OCI-LY3 (cell line): ENCODE measurements around the gene MED26.

Experiments used
- H2AFZ ChIP-seq: fragments of 200-600, 300-600 bp; shearing (Covaris generic); 2 replicates; pipeline ENCODE4 v1.6.0; 2014; ENCODE audit warnings: antibody characterized with exemption, low read depth, low read length
- H3K27ac ChIP-seq: fragments of 200-600, 300-600 bp; sonication (generic); 2 replicates; pipeline ENCODE4 v1.5.1; 2014; ENCODE audit warnings: mild to moderate bottlenecking, low read length, moderate library complexity, mixed read lengths
- H3K27me3 ChIP-seq: fragments of 200-600, 300-600 bp; sonication (generic); 2 replicates; pipeline ENCODE4 v1.6.1; 2014; ENCODE audit warnings: low read depth, low read length, mixed read lengths
- H3K36me3 ChIP-seq: fragments of 200-600, 300-600 bp; sonication (generic); replicated peaks from 2 replicates; pipeline ENCODE3; 2014; ENCODE audit warnings: low read depth, low read length, mixed read lengths
- H3K4me1 ChIP-seq: fragments of 300-600, 200-600 bp; sonication (generic); 2 replicates; pipeline ENCODE4 v1.6.1; 2014; ENCODE audit warnings: low read length, mixed read lengths
- H3K4me2 ChIP-seq: fragments of 200-600, 300-600 bp; sonication (generic); 2 replicates; pipeline ENCODE4 v1.6.1; 2014; ENCODE audit warnings: low read length, mixed read lengths
- H3K4me3 ChIP-seq: fragments of 300-600, 200-600 bp; sonication (generic); 2 replicates; pipeline ENCODE4 v1.5.1; 2014; ENCODE audit warnings: antibody characterized with exemption, mild to moderate bottlenecking, low read length, moderate library complexity
- H3K79me2 ChIP-seq: fragments of 300-600, 200-600 bp; shearing (Covaris generic); 2 replicates; pipeline ENCODE4 v1.6.1; 2014; ENCODE audit warnings: mild to moderate bottlenecking, low read length, mixed read lengths
- H3K9ac ChIP-seq: fragments of 300-600, 200-600 bp; shearing (Covaris generic); 2 replicates; pipeline ENCODE4 v1.6.0; 2014; ENCODE audit warnings: mild to moderate bottlenecking, low read length, moderate library complexity
- H3K9me3 ChIP-seq: fragments of 200-600, 300-600 bp; shearing (Covaris generic); 2 replicates; pipeline ENCODE4 v1.6.1; 2014; ENCODE audit warnings: low read length, mixed read lengths; ENCODE audit not compliant: insufficient read depth
- H4K20me1 ChIP-seq: fragments of 200-600, 300-600 bp; sonication (generic); 2 replicates; pipeline ENCODE4 v1.6.1; 2016; ENCODE audit warnings: low read length, mixed read lengths; ENCODE audit not compliant: insufficient read depth
- EZH2phosphoT487 ChIP-seq: fragments of 200-600 bp; shearing (Covaris generic); IDR thresholded peaks from 2 replicates; pipeline ENCODE4 v1.6.1; 2018; ENCODE audit warnings: antibody characterized with exemption, mixed run types, low read depth
- TF ChIP-seq, protein P1 (sequence below): fragments of 200-600, 300-600 bp; sonication (generic); IDR thresholded peaks from 2 replicates; pipeline ENCODE4 v1.5.1; 2014; ENCODE audit warnings: antibody characterized with exemption, low read length, low read depth

Gene MED26

DNA sequence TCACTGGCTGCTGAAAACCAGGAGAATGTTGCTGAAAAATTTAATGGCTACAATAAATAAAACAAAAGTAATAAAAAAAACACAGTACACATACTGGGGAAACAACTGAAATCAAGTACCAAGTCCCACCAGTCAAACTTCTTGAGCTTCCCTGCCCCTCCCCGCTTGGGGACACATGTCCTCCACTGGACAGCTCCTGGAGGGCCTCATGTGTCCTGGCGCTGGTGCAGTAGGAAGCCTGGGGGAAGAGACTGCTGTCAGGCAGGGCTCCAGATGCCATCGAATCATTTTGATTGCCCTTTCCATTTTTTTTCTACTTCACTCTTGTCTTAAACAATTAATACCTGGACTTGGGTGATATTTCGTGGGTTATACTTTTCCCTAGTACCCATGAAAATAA, 29.2 kb downstream of the MED26 start:
- no peaks in the 10 kb centered on the region for H3K9me3 ChIP-seq
- no peak overlapping the region for H3K27ac ChIP-seq
- H3K27me3 ChIP-seq = no peaks in the 10 kb centered on the region
- H3K4me2 ChIP-seq = no peak overlapping the region
- no peak overlapping the region for H3K4me3 ChIP-seq
- H4K20me1 ChIP-seq = peaks cover 96% of the 10 kb centered on the region
- H2AFZ ChIP-seq = no peak overlapping the region
- H3K9ac ChIP-seq = no peak overlapping the region
- TF ChIP-seq, protein P1, sequence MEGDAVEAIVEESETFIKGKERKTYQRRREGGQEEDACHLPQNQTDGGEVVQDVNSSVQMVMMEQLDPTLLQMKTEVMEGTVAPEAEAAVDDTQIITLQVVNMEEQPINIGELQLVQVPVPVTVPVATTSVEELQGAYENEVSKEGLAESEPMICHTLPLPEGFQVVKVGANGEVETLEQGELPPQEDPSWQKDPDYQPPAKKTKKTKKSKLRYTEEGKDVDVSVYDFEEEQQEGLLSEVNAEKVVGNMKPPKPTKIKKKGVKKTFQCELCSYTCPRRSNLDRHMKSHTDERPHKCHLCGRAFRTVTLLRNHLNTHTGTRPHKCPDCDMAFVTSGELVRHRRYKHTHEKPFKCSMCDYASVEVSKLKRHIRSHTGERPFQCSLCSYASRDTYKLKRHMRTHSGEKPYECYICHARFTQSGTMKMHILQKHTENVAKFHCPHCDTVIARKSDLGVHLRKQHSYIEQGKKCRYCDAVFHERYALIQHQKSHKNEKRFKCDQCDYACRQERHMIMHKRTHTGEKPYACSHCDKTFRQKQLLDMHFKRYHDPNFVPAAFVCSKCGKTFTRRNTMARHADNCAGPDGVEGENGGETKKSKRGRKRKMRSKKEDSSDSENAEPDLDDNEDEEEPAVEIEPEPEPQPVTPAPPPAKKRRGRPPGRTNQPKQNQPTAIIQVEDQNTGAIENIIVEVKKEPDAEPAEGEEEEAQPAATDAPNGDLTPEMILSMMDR = no peak
- TF ChIP-seq EZH2phosphoT487 = no peak
- H3K4me1 ChIP-seq = peaks cover 19% of the 10 kb centered on the region
- H3K36me3 ChIP-seq = peaks cover 11% of the 10 kb centered on the region
- H3K79me2 ChIP-seq = peaks cover 100% of the 10 kb centered on the region

DNA sequence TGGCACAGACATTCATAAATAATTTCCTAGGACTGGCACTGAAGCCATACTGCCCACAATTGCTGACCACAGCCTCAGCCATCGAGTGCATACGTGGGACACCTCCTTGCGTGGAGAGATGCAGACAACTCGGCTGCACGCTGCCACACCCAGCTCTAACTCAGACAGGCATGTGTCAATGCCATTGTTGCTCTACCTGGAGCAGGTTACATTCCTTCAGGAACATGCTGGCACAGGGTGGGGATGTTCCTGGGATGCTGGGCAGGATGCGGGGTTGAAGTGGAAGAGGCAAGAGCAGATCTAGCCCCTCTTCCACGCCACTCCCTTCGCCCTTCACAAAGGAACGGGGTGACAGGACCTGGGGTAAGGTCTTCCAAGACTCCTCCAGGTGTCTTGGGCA, 31.6 kb downstream of the MED26 start:
- no peaks in the 10 kb centered on the region for H3K9me3 ChIP-seq
- no peak overlapping the region for H3K9ac ChIP-seq
- no peak overlapping the region for H3K4me2 ChIP-seq
- H3K4me1 ChIP-seq = peaks cover 37% of the 10 kb centered on the region
- no peak for TF ChIP-seq EZH2phosphoT487
- TF ChIP-seq, protein P1 = no peak
- H3K36me3 ChIP-seq = peaks cover 5% of the 10 kb centered on the region
- peaks cover 100% of the 10 kb centered on the region for H3K79me2 ChIP-seq
- peaks cover 96% of the 10 kb centered on the region for H4K20me1 ChIP-seq
- no peaks in the 10 kb centered on the region for H3K27me3 ChIP-seq
- no peak overlapping the region for H3K27ac ChIP-seq
- H2AFZ ChIP-seq = no peak overlapping the region
- H3K4me3 ChIP-seq = no peak overlapping the region

DNA sequence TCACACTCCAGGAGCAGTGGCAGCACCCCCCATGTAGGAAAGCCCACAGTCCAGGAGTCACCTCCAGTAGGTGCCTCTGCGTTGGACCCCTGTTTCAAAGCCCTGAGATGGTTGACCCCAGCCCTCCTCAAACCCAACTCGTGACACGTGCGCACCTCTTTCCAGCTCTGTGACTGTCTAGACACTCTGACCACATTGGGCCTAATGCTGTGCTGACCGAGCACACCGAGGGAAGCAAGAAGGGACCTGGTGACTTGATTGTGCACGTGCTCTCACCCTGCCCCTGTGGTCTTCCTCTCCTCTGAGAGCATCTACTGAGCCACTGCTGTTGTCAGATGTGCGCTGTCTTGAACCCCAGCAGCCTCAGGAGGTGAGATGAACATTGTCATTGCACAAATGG, 32.9 kb downstream of the MED26 start:
- peaks cover 84% of the 10 kb centered on the region for H4K20me1 ChIP-seq
- H2AFZ ChIP-seq = no peak overlapping the region
- TF ChIP-seq, protein P1 = no peak
- TF ChIP-seq EZH2phosphoT487 = no peak
- H3K4me1 ChIP-seq = peaks cover 46% of the 10 kb centered on the region
- H3K4me2 ChIP-seq = peak overlapping the region; percentile 72
- H3K36me3 ChIP-seq = peaks cover 4% of the 10 kb centered on the region
- peaks cover 99% of the 10 kb centered on the region for H3K79me2 ChIP-seq
- H3K9ac ChIP-seq = no peak overlapping the region
- H3K27me3 ChIP-seq = no peaks in the 10 kb centered on the region
- no peak overlapping the region for H3K4me3 ChIP-seq
- H3K9me3 ChIP-seq = no peaks in the 10 kb centered on the region
- H3K27ac ChIP-seq = peak overlapping the region; percentile 39

DNA sequence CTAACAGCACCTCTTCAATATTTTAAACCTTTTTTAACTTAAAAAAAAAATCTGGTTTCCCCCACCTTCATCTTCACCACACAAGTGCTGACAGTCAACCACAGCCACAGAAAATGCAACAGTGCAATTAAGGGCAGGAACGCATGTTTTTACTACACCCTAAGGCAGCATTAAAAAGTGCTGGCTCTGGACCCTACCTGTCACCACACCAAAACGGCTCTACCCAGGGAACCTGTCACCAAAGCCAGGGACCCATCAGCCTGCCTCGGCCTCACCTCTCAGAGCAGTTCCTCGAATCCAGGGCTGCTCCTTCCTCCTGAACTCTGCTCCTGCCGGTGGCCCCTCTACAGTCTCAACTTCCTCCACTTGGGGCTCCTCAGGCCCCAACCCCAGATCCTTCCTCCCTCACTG, 33.3 kb downstream of the MED26 start:
- H3K27me3 ChIP-seq = no peaks in the 10 kb centered on the region
- peak overlapping the region; percentile 35; the same call in 1 of the 2 replicates for H3K9ac ChIP-seq
- H4K20me1 ChIP-seq = peaks cover 80% of the 10 kb centered on the region
- peak overlapping the region; percentile 72 for H3K4me2 ChIP-seq
- no peak overlapping the region for H2AFZ ChIP-seq
- H3K79me2 ChIP-seq = peaks cover 99% of the 10 kb centered on the region
- H3K4me3 ChIP-seq = peak overlapping the region; percentile 57
- TF ChIP-seq EZH2phosphoT487 = no peak
- TF ChIP-seq, protein P1 = no peak
- peak overlapping the region; percentile 39 for H3K27ac ChIP-seq
- no peaks in the 10 kb centered on the region for H3K9me3 ChIP-seq
- H3K4me1 ChIP-seq = peaks cover 50% of the 10 kb centered on the region
- H3K36me3 ChIP-seq = peaks cover 4% of the 10 kb centered on the region
